Astrocyte of the cerebellum (primary cell): ENCODE measurements around the gene PDE8A.
"Not testable (repeated sequence)": the region's sequence is repeated elsewhere in the genome, so short reads cannot be mapped to it uniquely, and the experiment has no call there.

Experiments used
- DNase-seq: peaks from one replicate; pipeline ENCODE4 v3.0.0-alpha.2; 2011; ENCODE audit warnings: low read depth
- H3K4me3 ChIP-seq: 2 replicates; pipeline ENCODE4 v1.5.1; 2011; ENCODE audit warnings: mild to moderate bottlenecking, low read depth, low read length, moderate library complexity
- CTCF ChIP-seq: IDR thresholded peaks from 2 replicates; pipeline ENCODE4 v1.5.1; 2012; ENCODE audit warnings: low read length, low read depth, moderate library complexity, mild to moderate bottlenecking; ENCODE audit errors: missing control alignments
- in situ Hi-C: cut with HindIII; loops from 2 replicates; pipeline ENCODE4 v1.10.0; 2017; ENCODE audit warnings: low sequenced_read_pairs

Gene PDE8A

DNA sequence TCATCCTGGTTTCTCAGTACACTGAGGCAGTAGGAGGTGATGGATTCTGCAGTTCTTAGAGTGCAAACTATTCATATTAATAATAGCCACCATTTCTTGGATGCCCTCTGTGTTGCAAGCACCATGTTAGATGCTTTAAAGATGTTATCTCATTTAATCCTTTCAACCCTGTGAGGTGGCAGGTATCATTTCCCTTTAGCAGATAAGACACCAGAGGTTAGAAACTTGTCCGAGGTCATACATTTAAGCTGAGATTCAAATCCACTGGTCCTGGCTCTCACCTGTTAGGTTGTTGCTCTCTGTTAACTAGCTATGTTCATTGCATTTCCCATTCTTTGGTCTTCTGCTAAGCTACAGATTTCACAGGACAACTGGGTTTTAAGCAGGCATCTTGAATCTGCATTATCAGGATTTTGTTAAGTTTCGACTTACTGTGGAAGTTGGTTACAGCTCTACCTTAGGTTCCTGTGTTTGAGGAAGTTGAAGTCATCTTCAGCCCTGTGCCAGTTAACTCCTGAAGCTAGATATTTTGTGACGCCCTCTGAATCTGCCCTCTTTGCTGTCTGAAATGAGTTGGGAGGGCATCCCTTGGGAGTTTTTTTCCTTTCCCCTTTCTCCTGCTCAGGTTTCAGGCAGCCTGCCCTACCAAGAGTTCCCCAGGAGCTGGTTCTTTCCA, 6.4 kb downstream of the PDE8A start:
- no peak for TF ChIP-seq CTCF
- no peak overlapping the region for H3K4me3 ChIP-seq
- in situ Hi-C loops = no loop called here
- DNase-seq = no peak

DNA sequence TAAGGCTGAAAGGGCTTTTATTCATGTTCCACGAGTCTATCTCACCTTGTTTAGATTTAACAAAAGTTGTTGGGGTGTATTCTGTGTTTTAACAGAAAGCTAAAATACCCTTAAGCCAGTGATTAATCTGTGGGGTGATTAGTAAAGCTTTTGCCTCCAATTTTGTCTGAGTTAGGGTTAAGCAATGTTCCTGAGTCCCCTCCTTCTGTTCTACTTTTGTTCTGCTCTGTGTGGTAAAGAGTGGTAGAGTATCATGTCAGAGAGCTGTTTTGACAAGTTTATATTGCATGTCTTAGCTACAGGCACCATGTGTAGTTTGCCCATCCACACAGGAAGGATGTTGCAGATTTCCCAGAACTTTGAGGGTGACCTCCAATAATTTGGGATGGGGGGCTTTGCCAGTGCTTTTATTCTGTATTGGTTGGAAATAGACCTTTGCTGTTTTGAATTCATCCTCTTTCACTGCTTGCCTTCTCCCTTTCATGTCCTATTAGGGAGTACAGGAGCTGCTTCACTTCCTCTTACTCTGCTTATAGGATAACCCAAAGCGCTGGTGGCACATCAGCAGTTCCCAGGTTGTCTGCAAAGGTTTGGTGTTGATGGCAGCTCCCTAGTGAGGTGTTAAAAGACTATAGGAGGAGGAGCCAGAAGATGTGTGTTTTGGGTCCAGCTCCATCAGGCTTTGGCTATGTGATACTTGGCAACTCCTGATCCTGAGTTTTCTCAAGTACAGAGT, 7.4 kb downstream of the PDE8A start:
- TF ChIP-seq CTCF = no peak
- no peak overlapping the region for H3K4me3 ChIP-seq
- no peak for DNase-seq
- in situ Hi-C loops = no loop called here

DNA sequence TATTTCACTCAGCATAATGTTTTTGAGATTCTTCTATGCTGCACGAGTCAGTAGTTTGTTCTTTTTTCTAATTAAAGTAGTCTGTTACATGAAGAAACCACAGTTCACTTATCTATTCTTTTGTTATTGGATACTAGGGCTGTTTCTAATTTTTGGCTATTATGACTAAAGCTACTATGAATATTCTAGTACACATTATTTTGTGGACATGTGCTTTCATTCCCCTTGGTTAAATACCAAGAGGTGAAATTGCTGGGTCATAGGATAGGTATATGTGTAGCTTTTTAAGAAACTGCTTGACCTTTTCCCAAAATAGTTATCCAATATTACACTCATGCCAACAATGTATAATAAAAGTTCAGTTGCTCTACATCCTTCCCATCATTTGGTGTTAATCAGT, 8.9 kb downstream of the PDE8A start:
- in situ Hi-C loops = no loop called here
- no peak for TF ChIP-seq CTCF
- no peak for DNase-seq
- H3K4me3 ChIP-seq = no peak overlapping the region

- in situ Hi-C loops = no loop called here
Observed at GRCh38 chr15:84991014-84991712, 9.5 kb downstream of the PDE8A start.

GRCh38 chr15:84992157-84992944, 10.7 kb downstream of the PDE8A start:
- H3K4me3 ChIP-seq = no peak overlapping the region
- no peak for TF ChIP-seq CTCF
- in situ Hi-C loops = no loop called here
- DNase-seq = peak; percentile 64

More at GRCh38 chr15:84991014-84991712, 9.5 kb downstream of the PDE8A start:
- no peak for TF ChIP-seq CTCF
- no peak for DNase-seq
- H3K4me3 ChIP-seq = no peak overlapping the region

DNA sequence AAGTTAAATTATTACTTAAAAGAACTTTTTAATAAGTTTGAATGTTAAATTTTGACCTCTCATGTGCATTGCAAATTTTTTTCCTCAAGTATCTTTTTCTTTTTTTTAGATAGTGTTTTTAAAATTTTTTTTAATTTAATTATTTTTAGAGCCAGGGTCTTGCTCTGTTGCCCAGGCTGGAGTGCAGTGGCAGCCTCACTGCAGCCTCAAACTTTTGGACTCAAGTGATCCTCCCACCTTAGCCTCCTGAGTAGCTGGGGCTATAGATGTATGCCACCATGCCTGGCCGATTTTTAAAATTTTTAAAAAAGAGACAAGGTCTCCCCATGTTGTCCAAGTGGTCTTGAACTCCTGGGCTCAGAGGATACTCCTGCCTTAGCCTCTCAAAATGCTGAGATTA, 14.4 kb downstream of the PDE8A start:
- in situ Hi-C loops = no loop called here
- no peak for TF ChIP-seq CTCF

DNA sequence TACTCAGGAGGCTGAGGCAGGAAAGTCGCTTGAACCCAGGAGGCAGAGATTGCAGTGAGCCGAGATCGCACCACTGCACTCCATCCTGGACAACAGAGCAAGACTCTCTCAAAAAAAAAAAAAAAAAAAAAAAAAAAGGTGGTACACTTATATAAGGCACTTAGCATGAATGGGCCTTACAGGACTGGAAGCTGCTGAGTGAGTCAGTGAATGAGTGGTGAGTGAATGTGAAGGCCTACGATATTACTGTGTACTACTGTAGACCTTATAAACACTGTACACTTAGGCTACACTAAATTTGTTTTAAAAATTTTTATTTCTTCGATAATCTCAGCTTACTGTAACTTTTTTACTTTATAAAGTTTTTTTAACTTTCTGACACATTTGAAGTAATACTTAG, 15.1 kb downstream of the PDE8A start:
- DNase-seq, H3K4me3 ChIP-seq, in situ Hi-C loops: not testable (repeated sequence)

More for the DNA sequence above, 14.4 kb downstream of the PDE8A start:
- no peak overlapping the region for H3K4me3 ChIP-seq
- no peak for DNase-seq

DNA sequence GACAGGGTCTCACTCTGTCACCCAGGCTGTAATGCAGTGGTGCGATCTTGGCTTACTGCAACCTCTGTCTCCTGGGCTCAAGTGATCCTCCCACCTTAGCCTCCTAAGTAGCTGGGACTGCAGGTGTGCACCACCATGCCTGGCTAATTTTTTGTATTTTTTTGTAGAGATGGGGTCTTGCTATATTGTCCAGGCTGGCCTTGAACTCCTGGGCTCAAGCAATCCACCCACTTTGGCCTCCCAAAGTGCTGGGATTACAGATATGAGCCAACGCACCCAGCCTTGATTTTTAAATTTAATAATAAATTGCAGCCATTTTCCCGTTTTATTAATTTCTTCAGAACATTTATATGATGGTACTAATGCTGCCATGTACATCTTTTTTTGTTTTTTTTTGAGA, 15.6 kb downstream of the PDE8A start:
- DNase-seq, in situ Hi-C loops, H3K4me3 ChIP-seq: not testable (repeated sequence)
